Sigmoid colon (tissue), 4 donors: ENCODE results near the gene RUFY1.
"Not testable (repeated sequence)": the region's sequence is repeated elsewhere in the genome, so short reads cannot be mapped to it uniquely, and the experiment has no call there.

Experiments used
- POLR2A ChIP-seq, 2 donors: fragments of 450-650 bp; IDR thresholded peaks; one replicate each; pipeline ENCODE4 v1.6.1; 2016; ENCODE audit warnings: antibody characterized with exemption in 2 of 2, mild to moderate bottlenecking in 2 of 2, moderate library complexity in 2 of 2
- POLR2AphosphoS5 ChIP-seq, 4 donors: sonication (generic); formaldehyde crosslinking; IDR thresholded peaks; one replicate each; pipeline ENCODE4 v1.6.1; 2017; ENCODE audit warnings: antibody characterized with exemption in 4 of 4
- TF ChIP-seq, protein P1 (sequence below), 4 experiments: fragments of 450-650 bp in 3 of 4; fragments of 200-600 bp in 1 of 4; IDR thresholded peaks; one replicate each; pipeline ENCODE4 v1.5.1; 2016 to 2019; ENCODE audit warnings: antibody characterized with exemption in 4 of 4, mild to moderate bottlenecking in 3 of 4, moderate library complexity in 2 of 4

DNA sequence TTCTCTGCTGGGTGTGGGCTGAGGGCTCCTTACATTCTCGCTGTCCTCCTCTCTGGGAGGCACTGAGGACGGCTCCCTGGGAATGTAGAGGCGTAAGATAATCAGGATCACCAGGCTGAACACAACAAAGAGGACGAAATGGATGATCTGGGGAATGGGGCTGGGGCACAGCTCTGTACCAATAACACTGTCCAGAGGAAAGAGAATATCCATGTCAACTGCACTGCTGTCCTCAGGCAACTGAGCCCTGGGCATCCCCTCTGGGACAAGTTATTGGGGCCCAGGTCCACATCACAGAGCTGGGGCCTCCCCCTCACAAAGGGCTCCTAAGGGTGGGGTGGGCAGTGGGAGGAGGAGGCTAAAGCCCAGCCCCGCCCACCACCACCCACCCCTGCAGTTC lies 94.4 kb downstream of the RUFY1 start:
- TF ChIP-seq, protein P1, sequence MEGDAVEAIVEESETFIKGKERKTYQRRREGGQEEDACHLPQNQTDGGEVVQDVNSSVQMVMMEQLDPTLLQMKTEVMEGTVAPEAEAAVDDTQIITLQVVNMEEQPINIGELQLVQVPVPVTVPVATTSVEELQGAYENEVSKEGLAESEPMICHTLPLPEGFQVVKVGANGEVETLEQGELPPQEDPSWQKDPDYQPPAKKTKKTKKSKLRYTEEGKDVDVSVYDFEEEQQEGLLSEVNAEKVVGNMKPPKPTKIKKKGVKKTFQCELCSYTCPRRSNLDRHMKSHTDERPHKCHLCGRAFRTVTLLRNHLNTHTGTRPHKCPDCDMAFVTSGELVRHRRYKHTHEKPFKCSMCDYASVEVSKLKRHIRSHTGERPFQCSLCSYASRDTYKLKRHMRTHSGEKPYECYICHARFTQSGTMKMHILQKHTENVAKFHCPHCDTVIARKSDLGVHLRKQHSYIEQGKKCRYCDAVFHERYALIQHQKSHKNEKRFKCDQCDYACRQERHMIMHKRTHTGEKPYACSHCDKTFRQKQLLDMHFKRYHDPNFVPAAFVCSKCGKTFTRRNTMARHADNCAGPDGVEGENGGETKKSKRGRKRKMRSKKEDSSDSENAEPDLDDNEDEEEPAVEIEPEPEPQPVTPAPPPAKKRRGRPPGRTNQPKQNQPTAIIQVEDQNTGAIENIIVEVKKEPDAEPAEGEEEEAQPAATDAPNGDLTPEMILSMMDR (IDR thresholded peaks at IDR 0.05): not testable (repeated sequence)
- TF ChIP-seq POLR2A, POLR2AphosphoS5 (IDR thresholded peaks at IDR 0.05): not testable (repeated sequence)
